ENCODE results near the gene TXNDC11. TPM values are rescaled to one million over a fixed set of nuclear protein-coding genes. Genes with fewer than 3 reads are reported as not detected.

TXNDC11 gene
- total RNA-seq, 1 donor from 2014 or later = 59.4 TPM

- peaks cover 0 to 62% of the 10 kb centered on the region in 2 donors for H3K36me3 ChIP-seq
- no peaks in the 10 kb centered on the region for H3K27me3 ChIP-seq
- no peak for TF ChIP-seq POLR2A (IDR thresholded peaks at IDR 0.05)
- no peak for TF ChIP-seq POLR2AphosphoS5 (IDR thresholded peaks at IDR 0.05; ENCODE audit: insufficient read depth in 1 of 2, low read depth in 1 of 2)
- TF ChIP-seq CTCF (IDR thresholded peaks at IDR 0.05) = no peak
- no peak for DNase-seq (ENCODE audit: extremely low spot score in 2 of 2)
- no peak overlapping the region for H3K4me3 ChIP-seq
- peaks cover 8% of the 10 kb centered on the region for H3K4me1 ChIP-seq
- H3K9me3 ChIP-seq = no peaks in the 10 kb centered on the region
- H3K27ac ChIP-seq = no peak overlapping the region
- intact Hi-C loops (cut with DNase I) = no loop called here
These were observed 15.3 kb upstream of the TXNDC11 start for GRCh38 chr16:11757671-11758545.

GRCh38 chr16:11756248-11756647 is 13.6 kb upstream of the TXNDC11 start:
- TF ChIP-seq POLR2A (IDR thresholded peaks at IDR 0.05) (no peak), POLR2AphosphoS5 (IDR thresholded peaks at IDR 0.05; ENCODE audit: insufficient read depth in 1 of 2, low read depth in 1 of 2) (no peak), CTCF (IDR thresholded peaks at IDR 0.05) (no peak)
- H3K9me3 ChIP-seq = no peaks in the 10 kb centered on the region
- H3K36me3 ChIP-seq = peaks cover 0 to 62% of the 10 kb centered on the region in 2 donors
- no peaks in the 10 kb centered on the region for H3K27me3 ChIP-seq
- intact Hi-C loops (cut with DNase I) = no loop called here
- no peak for DNase-seq (ENCODE audit: extremely low spot score in 2 of 2)
- H3K27ac ChIP-seq = no peak overlapping the region
- H3K4me3 ChIP-seq = no peak overlapping the region
- H3K4me1 ChIP-seq = peaks cover 8% of the 10 kb centered on the region

GRCh38 chr16:11755022-11755760 is 12.5 kb upstream of the TXNDC11 start:
- Histone ChIP-seq H3K27me3 (no peaks in the 10 kb centered on the region), H3K27ac (no peak overlapping the region), H3K4me1 (peaks cover 8% of the 10 kb centered on the region), H3K36me3 (peaks cover 0 to 64% of the 10 kb centered on the region in 2 donors), H3K4me3 (no peak overlapping the region), H3K9me3 (no peaks in the 10 kb centered on the region)
- no peak for TF ChIP-seq POLR2AphosphoS5 (IDR thresholded peaks at IDR 0.05; ENCODE audit: insufficient read depth in 1 of 2, low read depth in 1 of 2)
- TF ChIP-seq POLR2A (IDR thresholded peaks at IDR 0.05) = no peak
- TF ChIP-seq CTCF (IDR thresholded peaks at IDR 0.05) = no peak
- intact Hi-C loops (cut with DNase I) = no loop called here
- DNase-seq (ENCODE audit: extremely low spot score in 2 of 2) = no peak

- TF ChIP-seq CTCF (IDR thresholded peaks at IDR 0.05) (no peak), POLR2A (IDR thresholded peaks at IDR 0.05) (no peak)
- peaks cover 0 to 80% of the 10 kb centered on the region in 2 donors for H3K36me3 ChIP-seq
- no peak overlapping the region for H3K4me3 ChIP-seq
- H3K4me1 ChIP-seq = peaks cover 2% of the 10 kb centered on the region
- H3K27ac ChIP-seq = no peak overlapping the region
- intact Hi-C loops (cut with DNase I) = no loop called here
- H3K27me3 ChIP-seq = no peaks in the 10 kb centered on the region
- no peak for DNase-seq (ENCODE audit: extremely low spot score in 2 of 2)
- H3K9me3 ChIP-seq = no peaks in the 10 kb centered on the region
These were observed 10.2 kb upstream of the TXNDC11 start for GRCh38 chr16:11752856-11753255.

Measured in vagina (tissue), 2 donors.